HepG2 (cell line): ENCODE results near the gene C14orf119. TPM values are rescaled to one million over a fixed set of nuclear protein-coding genes. Genes with fewer than 3 reads are reported as not detected.

Source experiments
- DNMT1 ChIP-seq: sonication (generic); formaldehyde crosslinking; IDR thresholded peaks from 2 replicates; pipeline ENCODE4 v1.5.1; 2020; ENCODE audit warnings: mild to moderate bottlenecking, missing genetic modification reagents
- HIVEP1 ChIP-seq: sonication (generic); formaldehyde crosslinking; IDR thresholded peaks from 2 replicates; pipeline ENCODE4 v1.4.0; 2020; ENCODE audit warnings: mild to moderate bottlenecking, missing genetic modification reagents
- HOXA9 ChIP-seq: sonication (generic); formaldehyde crosslinking; IDR thresholded peaks from 2 replicates; pipeline ENCODE4 v1.8.1; 2022; ENCODE audit warnings: missing genetic modification reagents, mild to moderate bottlenecking, moderate library complexity, borderline replicate concordance
- KDM5B ChIP-seq: sonication (generic); formaldehyde crosslinking; IDR thresholded peaks from 2 replicates; pipeline ENCODE4 v1.4.0; 2020; ENCODE audit warnings: missing genetic modification reagents, mild to moderate bottlenecking, borderline replicate concordance
- ONECUT2 ChIP-seq: sonication (generic); formaldehyde crosslinking; IDR thresholded peaks from 2 replicates; pipeline ENCODE4 v1.4.0; 2020; ENCODE audit warnings: missing genetic modification reagents
- SNAPC4 ChIP-seq: sonication (generic); formaldehyde crosslinking; IDR thresholded peaks from 2 replicates; pipeline ENCODE4 v1.4.0; 2020; ENCODE audit warnings: mild to moderate bottlenecking, missing genetic modification reagents
- STAG1 ChIP-seq: sonication (generic); formaldehyde crosslinking; IDR thresholded peaks from 2 replicates; pipeline ENCODE4 v1.4.0; 2020; ENCODE audit warnings: missing genetic modification reagents
- TGIF2 ChIP-seq: IDR thresholded peaks from 2 replicates; pipeline ENCODE4 v1.6.1; 2016; ENCODE audit warnings: control low read depth, missing compliant biosample characterization
- ZBTB39 ChIP-seq: sonication (generic); formaldehyde crosslinking; IDR thresholded peaks from 2 replicates; pipeline ENCODE4 v1.5.0; 2020; ENCODE audit warnings: missing genetic modification reagents
- ZNF609 ChIP-seq: sonication (generic); formaldehyde crosslinking; IDR thresholded peaks from 2 replicates; pipeline ENCODE4 v1.4.0; 2020; ENCODE audit warnings: mild to moderate bottlenecking, missing genetic modification reagents, borderline replicate concordance
- ZNF788 ChIP-seq: sonication (generic); formaldehyde crosslinking; IDR thresholded peaks from 2 replicates; pipeline ENCODE4 v1.5.0; 2020; ENCODE audit warnings: mild to moderate bottlenecking, missing genetic modification reagents, borderline replicate concordance
- ZSCAN29 ChIP-seq: sonication (generic); formaldehyde crosslinking; conservative IDR thresholded peaks from 2 replicates; pipeline ENCODE4 v1.4.0; 2020; ENCODE audit warnings: mild to moderate bottlenecking, missing genetic modification reagents
- polyA plus RNA-seq, 8 experiments: library from polyadenylated mRNA; depleted of rRNA in 3 of 8; stranded (reverse) in 7 of 8; unstranded in 1 of 8; fragments of >200 nt; fragmentation: Illumina TruSeq in 4 of 8; extraction: Trizol in 4 of 8; gene quantifications; 2 replicates each; pipeline versions ENCODE4 v1.2.1 to v1.2.3, GENCODE V29; 2011 to 2016; ENCODE audit warnings: low read depth in 4 of 8, missing spikeins in 1 of 8, mixed read lengths in 1 of 8; ENCODE audit not compliant: insufficient read depth in 1 of 8
- total RNA-seq, 5 experiments: library from RNA; depleted of rRNA; stranded (reverse); fragments of >200 nt; fragmentation: Illumina TruSeq; extraction: Trizol; gene quantifications; 2 replicates each; pipeline ENCODE4 v1.2.3, GENCODE V29; 2016; ENCODE audit warnings: low read depth in 1 of 5

Gene C14orf119
- total and polyA plus RNA-seq, 2 of the 13 experiments (the other 11 are each of a cell fraction or from before 2014, with no cell fraction given), result 117 to 206 TPM

GRCh38 chr14:23104591-23105347 lies 9.5 kb downstream of the C14orf119 start, which contains the start of gene CIROP (continued):
- TF ChIP-seq SNAPC4 (CRISPR knock-in tag) (no peak), KDM5B (CRISPR knock-in tag) (peak; percentile 73; the same call in 1 of the 2 replicates), HIVEP1 (CRISPR knock-in tag) (peak; percentile 46; the same call in 1 of the 2 replicates), DNMT1 (CRISPR knock-in tag) (no peak), TGIF2 (CRISPR knock-in tag) (no peak), ZSCAN29 (CRISPR knock-in tag) (no peak), HOXA9 (CRISPR knock-in tag) (no peak), STAG1 (no peak), ZNF788 (CRISPR knock-in tag) (no peak), ONECUT2 (CRISPR knock-in tag) (no peak), ZNF609 (no peak), ZBTB39 (CRISPR knock-in tag) (no peak)
